Measurements from ENCODE around the gene PLCL1. TPM values are rescaled to one million over a fixed set of nuclear protein-coding genes. Genes with fewer than 3 reads are reported as not detected.

Gene PLCL1
- total RNA-seq, 3 donors from 2014 or later, result 1.6 to 10.6 (median 2.0) TPM

- no peaks in the 10 kb centered on the region for H3K36me3 ChIP-seq (ENCODE audit: low read depth)
- H3K4me1 ChIP-seq (ENCODE audit: low read depth), result no peaks in the 10 kb centered on the region
- no peak for ATAC-seq
- intact Hi-C loops (cut with DNase I, micrococcal nuclease), result no loop called here
- TF ChIP-seq, protein P1, sequence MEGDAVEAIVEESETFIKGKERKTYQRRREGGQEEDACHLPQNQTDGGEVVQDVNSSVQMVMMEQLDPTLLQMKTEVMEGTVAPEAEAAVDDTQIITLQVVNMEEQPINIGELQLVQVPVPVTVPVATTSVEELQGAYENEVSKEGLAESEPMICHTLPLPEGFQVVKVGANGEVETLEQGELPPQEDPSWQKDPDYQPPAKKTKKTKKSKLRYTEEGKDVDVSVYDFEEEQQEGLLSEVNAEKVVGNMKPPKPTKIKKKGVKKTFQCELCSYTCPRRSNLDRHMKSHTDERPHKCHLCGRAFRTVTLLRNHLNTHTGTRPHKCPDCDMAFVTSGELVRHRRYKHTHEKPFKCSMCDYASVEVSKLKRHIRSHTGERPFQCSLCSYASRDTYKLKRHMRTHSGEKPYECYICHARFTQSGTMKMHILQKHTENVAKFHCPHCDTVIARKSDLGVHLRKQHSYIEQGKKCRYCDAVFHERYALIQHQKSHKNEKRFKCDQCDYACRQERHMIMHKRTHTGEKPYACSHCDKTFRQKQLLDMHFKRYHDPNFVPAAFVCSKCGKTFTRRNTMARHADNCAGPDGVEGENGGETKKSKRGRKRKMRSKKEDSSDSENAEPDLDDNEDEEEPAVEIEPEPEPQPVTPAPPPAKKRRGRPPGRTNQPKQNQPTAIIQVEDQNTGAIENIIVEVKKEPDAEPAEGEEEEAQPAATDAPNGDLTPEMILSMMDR (IDR thresholded peaks at IDR 0.05), result no peak
- H3K4me3 ChIP-seq, result no peak overlapping the region
- no peak for DNase-seq
- H3K9me3 ChIP-seq, result no peaks in the 10 kb centered on the region
These were observed 81.2 kb downstream of the PLCL1 start for GRCh38 chr2:197885587-197885986.

DNA sequence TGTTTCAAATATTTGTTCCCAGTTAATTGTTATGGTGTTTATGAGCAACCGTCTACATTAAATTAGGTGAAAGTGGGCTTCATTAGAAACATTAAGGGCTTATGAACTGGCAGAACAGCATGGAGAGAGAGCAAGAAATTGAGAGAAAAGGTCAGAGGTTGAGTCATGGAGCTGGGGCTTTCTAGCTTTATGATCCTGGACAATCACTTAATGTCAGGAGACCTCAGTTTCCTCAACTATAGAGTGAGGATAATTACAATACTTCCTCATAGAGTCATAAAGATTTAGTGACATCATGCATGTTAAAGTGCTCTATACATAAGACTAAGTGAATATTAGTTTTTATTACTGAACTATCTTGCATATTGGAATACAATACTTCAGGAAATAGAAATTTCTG is 83.9 kb downstream of the PLCL1 start:
- Histone ChIP-seq H3K9me3 (no peaks in the 10 kb centered on the region), H3K4me3 (no peak overlapping the region), H3K36me3 (ENCODE audit: low read depth) (no peaks in the 10 kb centered on the region), H3K4me1 (ENCODE audit: low read depth) (no peaks in the 10 kb centered on the region)
- TF ChIP-seq, protein P1 (IDR thresholded peaks at IDR 0.05), result no peak
- no peak for ATAC-seq
- DNase-seq, result no peak
- intact Hi-C loops (cut with DNase I, micrococcal nuclease), result no loop called here

- ATAC-seq (peak; percentile 67), DNase-seq (peak in 1 of 3 donors; percentile 18)
- Histone ChIP-seq H3K4me1 (ENCODE audit: low read depth) (no peaks in the 10 kb centered on the region), H3K9me3 (no peaks in the 10 kb centered on the region), H3K36me3 (ENCODE audit: low read depth) (no peaks in the 10 kb centered on the region), H3K4me3 (no peak overlapping the region)
- TF ChIP-seq, protein P1 (IDR thresholded peaks at IDR 0.05), result no peak
- intact Hi-C loops (cut with DNase I, micrococcal nuclease), result no loop called here
These were observed 84.6 kb downstream of the PLCL1 start for GRCh38 chr2:197889041-197889440.

- Histone ChIP-seq H3K36me3 (ENCODE audit: low read depth) (no peaks in the 10 kb centered on the region), H3K9me3 (no peaks in the 10 kb centered on the region), H3K4me1 (ENCODE audit: low read depth) (no peaks in the 10 kb centered on the region), H3K4me3 (no peak overlapping the region)
- intact Hi-C loops (cut with DNase I, micrococcal nuclease), result no loop called here
- TF ChIP-seq, protein P1 (IDR thresholded peaks at IDR 0.05), result no peak
- no peak for ATAC-seq
- DNase-seq, result no peak
These were observed 85.8 kb downstream of the PLCL1 start for GRCh38 chr2:197890168-197890567.

- Histone ChIP-seq H3K9me3 (no peaks in the 10 kb centered on the region), H3K4me1 (ENCODE audit: low read depth) (no peaks in the 10 kb centered on the region), H3K4me3 (no peak overlapping the region), H3K36me3 (ENCODE audit: low read depth) (no peaks in the 10 kb centered on the region)
- DNase-seq (no peak), ATAC-seq (peak; percentile 58)
- intact Hi-C loops (cut with DNase I, micrococcal nuclease), result no loop called here
- TF ChIP-seq, protein P1 (IDR thresholded peaks at IDR 0.05), result no peak
These were observed 87.6 kb downstream of the PLCL1 start for GRCh38 chr2:197891897-197892442.

Measured in mucosa of descending colon (tissue), 3 donors.